HG03565 (cell line): Measurements from ENCODE around the gene EXOC2.

ENCODE experiments used
- ATAC-seq: cut with Tn5 transposase; IDR thresholded peaks from one replicate; pipeline ENCODE4 v1.9.1; 2021; ENCODE audit warnings: mild to moderate bottlenecking, moderate library complexity; ENCODE audit not compliant: unreplicated experiment

The EXOC2 gene

GRCh38 chr6:503610-504362 lies 189.2 kb downstream of the EXOC2 start:
- ATAC-seq: no peak

DNA sequence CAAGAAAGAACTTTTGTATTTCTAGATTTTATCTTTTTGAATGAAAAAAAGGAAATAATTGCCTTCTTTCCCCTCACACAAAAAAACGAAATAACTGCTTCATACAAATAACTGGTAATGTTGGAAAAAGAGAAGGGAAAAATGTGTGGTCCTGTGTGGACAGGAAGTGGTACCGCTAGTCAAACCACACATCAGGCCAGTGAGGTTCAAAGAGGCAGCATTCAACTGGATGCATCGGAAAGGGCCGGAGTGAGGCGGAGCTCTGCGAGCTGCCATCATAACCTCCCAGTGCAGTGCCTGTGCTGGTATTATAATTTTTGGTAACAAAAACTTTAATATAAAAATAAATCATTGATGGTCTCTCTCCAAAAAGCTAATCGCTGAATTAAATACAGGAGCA lies 190.2 kb downstream of the EXOC2 start:
- ATAC-seq: no peak

- no peak for ATAC-seq
These were observed 190.9 kb downstream of the EXOC2 start for GRCh38 chr6:501891-502601.

GRCh38 chr6:499617-500016 lies 193.3 kb downstream of the EXOC2 start:
- no peak for ATAC-seq

GRCh38 chr6:498795-499231 lies 194.1 kb downstream of the EXOC2 start:
- peak; percentile 50 for ATAC-seq

GRCh38 chr6:497258-497657 lies 195.7 kb downstream of the EXOC2 start:
- ATAC-seq: no peak

GRCh38 chr6:496649-497048 lies 196.3 kb downstream of the EXOC2 start:
- ATAC-seq: no peak

- ATAC-seq: no peak
These were observed 198.5 kb downstream of the EXOC2 start for GRCh38 chr6:494394-494793.

- no peak for ATAC-seq
These were observed 199.1 kb downstream of the EXOC2 start for GRCh38 chr6:493840-494239.

DNA sequence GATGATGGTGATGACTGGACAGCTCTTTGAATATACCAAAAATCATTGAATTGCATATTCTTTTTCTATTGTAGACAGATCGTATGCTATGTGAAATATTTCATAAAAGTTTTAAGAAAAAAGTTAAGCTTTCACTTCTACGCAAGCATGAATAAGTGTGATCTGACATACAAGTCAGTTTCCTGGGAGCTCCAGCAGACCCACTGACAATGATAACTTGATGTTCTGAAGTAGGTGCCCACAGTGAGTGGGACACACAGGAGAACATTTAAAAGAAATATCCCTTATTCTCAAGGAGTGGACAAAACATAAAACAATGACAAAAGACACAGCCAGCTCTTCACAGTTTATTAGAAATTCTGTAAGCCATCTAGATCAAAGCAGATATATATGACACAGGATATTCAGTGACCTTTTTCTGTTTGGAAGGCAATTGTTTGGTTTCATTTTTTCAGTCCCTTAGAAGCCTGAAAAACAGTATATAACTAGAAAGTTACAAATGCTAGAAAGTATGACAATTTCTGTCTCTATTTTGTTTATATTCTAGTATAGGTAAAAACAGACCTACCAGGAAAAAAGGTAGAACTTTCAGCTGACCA lies 200.0 kb downstream of the EXOC2 start:
- no peak for ATAC-seq

- ATAC-seq: no peak
These were observed 200.8 kb downstream of the EXOC2 start for GRCh38 chr6:492178-492577.

DNA sequence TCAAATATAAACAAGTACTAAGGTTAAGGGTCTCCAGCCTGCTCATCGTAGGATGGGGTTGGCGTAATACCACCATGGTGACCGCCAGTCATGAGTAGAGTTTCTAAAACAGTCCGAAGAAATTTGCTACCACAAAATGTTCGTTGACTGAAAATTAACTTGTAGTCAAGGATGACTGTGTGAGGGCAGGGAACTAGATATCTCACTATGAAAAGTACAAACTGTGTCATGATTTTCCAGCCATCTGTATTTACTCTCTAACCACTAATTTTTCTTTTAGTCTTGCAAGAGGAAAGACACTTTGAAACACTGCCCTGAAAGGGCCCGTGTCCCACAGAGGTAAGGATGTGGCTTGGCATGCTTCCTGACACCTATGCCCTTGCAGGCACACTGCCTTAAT lies 201.7 kb downstream of the EXOC2 start:
- no peak for ATAC-seq

DNA sequence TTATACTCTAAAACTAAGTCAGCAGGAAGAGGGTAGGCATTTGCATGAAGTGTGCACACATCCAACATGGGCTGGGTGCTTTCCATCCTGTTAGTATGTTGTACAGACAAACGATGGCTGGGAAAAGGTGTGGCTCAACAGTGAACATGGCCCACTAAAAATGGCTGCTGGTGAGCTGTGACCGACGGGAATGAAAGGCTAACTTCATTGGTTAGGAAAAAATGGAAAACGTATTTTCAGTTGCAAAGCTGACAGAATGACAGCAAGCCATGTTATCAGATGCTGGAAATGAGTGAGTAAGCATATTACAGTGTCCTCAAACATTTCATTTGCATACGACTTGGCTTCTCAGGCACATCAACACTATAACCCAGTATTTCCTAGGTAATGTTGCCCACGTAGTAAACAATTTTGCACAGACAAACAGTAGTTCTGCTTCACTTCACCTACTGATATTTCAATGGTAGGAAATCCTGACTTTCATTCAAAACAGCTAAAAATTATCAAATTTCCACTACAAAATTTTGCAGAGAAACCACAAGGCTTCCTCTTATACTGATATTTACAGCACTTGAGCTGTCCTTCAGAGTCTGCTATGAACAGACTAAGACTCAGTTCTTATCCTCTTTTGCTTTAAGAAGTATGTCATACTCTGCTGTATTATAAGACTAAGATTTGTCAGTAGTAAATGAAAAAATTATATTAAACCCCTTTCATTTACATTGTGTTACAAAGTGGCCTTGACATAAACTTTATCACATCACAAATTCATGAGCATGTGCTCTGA lies 202.5 kb downstream of the EXOC2 start:
- ATAC-seq: peak; percentile 36

DNA sequence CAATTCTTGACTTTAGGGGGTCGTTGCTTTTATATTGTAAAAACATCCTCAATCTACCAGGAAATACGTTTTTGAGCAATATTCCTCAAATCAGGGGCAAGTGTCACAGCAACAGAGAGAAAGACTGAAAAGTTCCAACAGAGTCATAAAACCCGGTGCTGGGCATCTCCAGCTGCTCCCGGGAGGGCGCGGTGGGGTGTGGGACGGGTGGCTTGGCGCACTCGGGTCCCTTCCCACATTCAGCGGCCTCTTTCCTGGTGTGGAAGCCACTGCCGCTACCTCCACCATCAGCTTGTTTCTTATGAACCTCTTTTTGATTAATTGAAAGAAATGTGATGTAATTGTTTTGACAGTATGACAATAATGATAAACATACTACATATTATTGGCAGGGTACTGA lies 203.2 kb downstream of the EXOC2 start:
- no peak for ATAC-seq

DNA sequence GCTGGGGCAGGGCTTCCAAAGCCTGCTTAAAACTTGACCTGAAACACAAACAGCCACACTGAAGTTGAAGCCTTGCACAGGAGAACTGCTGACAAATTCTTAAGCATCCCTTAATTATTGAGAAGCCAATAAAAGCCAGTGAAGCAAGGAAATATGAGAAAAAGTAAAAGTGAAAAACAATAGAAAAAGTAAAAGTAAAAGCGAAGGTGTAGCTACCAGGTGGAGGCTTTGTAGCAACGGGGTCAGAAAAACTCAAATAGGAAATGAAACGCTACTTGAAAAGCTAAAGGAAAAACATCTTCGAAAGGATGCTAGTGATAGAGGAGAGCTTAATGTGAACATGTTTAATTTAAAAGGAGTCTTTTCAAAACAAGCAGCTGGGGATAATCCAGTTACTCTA lies 203.9 kb downstream of the EXOC2 start:
- ATAC-seq: no peak

DNA sequence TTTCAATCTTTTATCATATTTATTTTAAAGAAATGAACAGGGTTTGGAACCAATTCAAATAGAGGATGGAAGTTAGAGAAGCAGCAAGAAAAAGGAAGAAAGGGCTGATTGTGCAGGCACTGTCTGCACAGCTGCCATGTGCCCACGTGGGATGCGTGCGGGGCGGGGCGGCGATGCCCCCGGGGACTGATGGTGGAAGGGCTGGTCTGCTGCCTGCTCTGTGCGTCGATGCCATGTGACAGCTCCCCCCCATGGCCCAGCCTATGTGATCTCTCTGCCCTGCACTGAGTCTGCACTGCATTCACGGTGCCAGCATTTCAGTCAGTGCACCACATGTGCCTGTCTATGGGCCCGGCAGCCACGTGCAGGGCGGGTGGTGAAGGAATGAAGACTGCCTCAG lies 205.0 kb downstream of the EXOC2 start:
- ATAC-seq: no peak

DNA sequence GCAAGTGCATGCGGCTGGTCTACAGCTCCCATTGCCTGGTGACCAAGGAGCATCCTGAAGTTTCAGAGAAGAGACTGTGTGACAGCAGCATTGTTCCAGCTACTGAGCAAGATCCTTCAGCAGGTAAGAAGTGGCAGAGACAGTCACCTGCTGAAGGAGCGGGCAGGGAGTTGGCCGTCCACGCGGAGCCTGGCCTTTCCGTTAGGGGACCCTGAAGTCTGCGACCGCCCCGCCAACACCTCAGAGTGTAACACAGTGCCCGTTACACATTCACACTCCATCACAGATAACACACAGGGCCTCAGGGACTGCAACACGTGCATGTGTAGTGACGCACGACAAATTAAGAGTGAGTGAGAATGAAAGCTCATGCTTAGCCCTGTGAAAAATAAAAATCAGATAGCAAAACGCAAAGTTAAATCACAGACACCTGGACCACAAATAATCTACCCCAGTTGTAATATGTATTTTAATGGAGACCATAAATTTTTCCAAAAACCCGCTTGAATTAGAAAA lies 207.2 kb downstream of the EXOC2 start:
- ATAC-seq: no peak

GRCh38 chr6:484746-485145 lies 208.2 kb downstream of the EXOC2 start:
- no peak for ATAC-seq

DNA sequence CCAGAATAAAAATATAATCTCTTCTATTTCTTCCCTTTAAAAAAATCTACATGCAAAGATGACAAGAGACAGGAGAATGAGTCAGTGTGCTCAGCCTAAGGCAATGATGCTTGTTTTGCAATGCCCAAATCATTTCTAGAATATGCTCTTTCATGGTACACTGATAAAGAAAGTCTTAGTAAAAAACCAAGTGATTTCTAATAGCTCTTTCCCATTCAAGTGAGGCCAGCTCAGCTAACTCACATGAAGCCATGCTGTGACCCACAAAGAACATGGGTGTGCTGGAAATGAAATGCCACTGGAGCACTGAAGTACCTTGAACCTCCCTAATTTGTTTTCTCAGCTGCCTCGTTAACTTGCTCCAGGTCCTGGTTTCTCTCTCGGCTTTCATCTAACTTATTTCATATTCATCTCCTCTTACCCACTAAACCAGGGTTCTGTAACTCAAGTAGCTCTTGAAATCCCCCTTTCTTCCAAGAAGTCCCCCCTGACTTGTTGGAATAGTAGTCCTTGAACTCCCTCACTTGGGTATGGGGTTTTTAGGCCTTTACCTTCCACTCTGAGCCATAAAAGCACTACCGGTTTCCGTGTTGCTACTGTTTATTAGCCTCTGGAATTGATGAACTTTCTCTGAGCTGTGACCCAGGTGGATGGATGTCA lies 208.7 kb downstream of the EXOC2 start:
- ATAC-seq: no peak

DNA sequence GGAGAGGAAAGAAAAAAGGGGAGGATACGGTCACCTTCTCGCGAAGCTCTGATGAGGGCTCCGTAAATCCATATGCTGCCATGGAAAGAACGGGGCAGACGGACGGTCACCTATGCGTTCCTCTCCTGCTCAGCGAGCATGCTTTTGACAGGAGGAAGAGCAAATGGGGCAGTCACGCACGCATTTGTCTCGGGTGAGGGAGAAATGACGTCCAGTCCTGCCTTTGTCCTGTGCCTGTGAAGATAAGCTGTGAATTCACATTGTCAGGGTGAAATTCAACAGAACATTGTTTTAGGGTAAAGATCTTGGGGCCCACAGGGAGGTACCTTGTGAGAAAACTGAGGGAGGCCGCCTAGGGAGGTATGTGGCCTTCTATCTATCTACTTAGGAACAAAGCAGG lies 217.6 kb downstream of the EXOC2 start:
- ATAC-seq: no peak
